Gastroesophageal sphincter (tissue), 4 donors: ENCODE results near the gene AMOTL1. TPM values are rescaled to one million over a fixed set of nuclear protein-coding genes. Genes with fewer than 3 reads are reported as not detected.

Experiments
- ATAC-seq: fragments of 150-250 bp; one replicate; pipeline ENCODE4 v1.9.1; 2016; ENCODE audit warnings: mild to moderate bottlenecking, moderate library complexity
- H3K27ac ChIP-seq, 4 donors: fragments of 200-600 bp; sonication (generic) in 3 of 4; 1 replicate in 3 of 4; 2 replicates in 1 of 4; pipeline ENCODE4 v1.5.1; 2016 to 2019
- H3K27me3 ChIP-seq: fragments of 200-600 bp; sonication (generic); one replicate; pipeline ENCODE4 v1.5.1; 2019
- H3K36me3 ChIP-seq, 2 donors: fragments of 200-600 bp; sonication (generic); one replicate each; pipeline ENCODE4 v1.5.1; 2019; ENCODE audit warnings: control low read depth in 1 of 2
- H3K4me1 ChIP-seq, 3 donors: fragments of 200-600 bp; sonication (generic); 1 replicate in 2 of 3; 2 replicates in 1 of 3; pipeline ENCODE4 v1.5.1; 2016 to 2019; ENCODE audit warnings: control low read depth in 2 of 3
- H3K4me3 ChIP-seq, 2 donors: fragments of 200-600 bp; sonication (generic); one replicate each; pipeline ENCODE4 v1.5.1; 2019; ENCODE audit warnings: mild to moderate bottlenecking in 1 of 2, moderate library complexity in 1 of 2
- H3K9me3 ChIP-seq, 3 donors: fragments of 200-600 bp; sonication (generic); one replicate each; pipeline ENCODE4 v1.5.1; 2017 to 2019; ENCODE audit warnings: control low read depth in 2 of 3
- EP300 ChIP-seq: sonication (generic); formaldehyde crosslinking; IDR thresholded peaks from one replicate; pipeline ENCODE4 v1.6.1; 2017; ENCODE audit warnings: antibody characterized with exemption, mild to moderate bottlenecking
- POLR2A ChIP-seq, 2 donors: fragments of 450-650 bp; IDR thresholded peaks; one replicate each; pipeline ENCODE4 v1.6.1; 2017; ENCODE audit warnings: antibody characterized with exemption in 2 of 2, mild to moderate bottlenecking in 2 of 2, moderate library complexity in 1 of 2
- POLR2AphosphoS5 ChIP-seq: sonication (generic); formaldehyde crosslinking; IDR thresholded peaks from one replicate; pipeline ENCODE4 v1.6.1; 2017; ENCODE audit warnings: antibody characterized with exemption
- WGBS, 2 donors: methylation state at CpG; one replicate each; pipeline ENCODE4 v1.1.5; 2018; ENCODE audit warnings: low coverage in 1 of 2; 5-methylcytosine and 5-hydroxymethylcytosine counted together
- total RNA-seq, 4 donors: library from RNA; depleted of rRNA; stranded (reverse); fragments of >200 nt; gene quantifications; one replicate each; pipeline ENCODE4 v1.1.0, GENCODE V29; 2016
- TF ChIP-seq, protein P1 (sequence below), 4 experiments: fragments of 200-600 bp in 2 of 4; fragments of 450-650 bp in 2 of 4; sonication (generic) in 1 of 4; IDR thresholded peaks; one replicate each; pipeline ENCODE4 v1.5.1; 2017 to 2019; ENCODE audit warnings: antibody characterized with exemption in 4 of 4, mild to moderate bottlenecking in 2 of 4, moderate library complexity in 2 of 4

The AMOTL1 gene
- total RNA-seq, 4 donors from 2014 or later, result 136 to 215 (median 176) TPM

DNA sequence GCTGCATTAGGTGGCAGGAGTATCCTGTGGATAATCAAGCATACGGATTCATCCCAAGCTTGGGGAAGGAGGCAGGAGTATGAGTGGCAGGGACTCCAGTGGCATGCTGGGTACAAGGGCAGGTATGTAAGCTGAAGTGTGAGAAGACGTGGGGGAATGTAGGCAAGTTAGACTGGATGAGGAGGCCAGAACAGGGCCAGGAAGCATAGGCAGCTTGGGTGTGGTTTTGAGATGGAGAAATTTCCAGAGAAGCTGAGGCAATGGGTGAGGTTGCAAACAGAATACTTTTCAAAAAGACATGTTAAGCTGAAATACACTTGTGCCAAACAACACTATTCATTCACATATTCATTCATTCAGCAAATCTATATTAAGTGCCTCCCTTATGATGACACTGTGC is 43.1 kb upstream of the AMOTL1 start:
- H3K4me3 ChIP-seq, result no peak overlapping the region
- 83 to 86% methylated on average over 2 of the region's 2 CpGs for WGBS, 2 donors
- no peaks in the 10 kb centered on the region for H3K9me3 ChIP-seq
- no peaks in the 10 kb centered on the region for H3K36me3 ChIP-seq
- no peaks in the 10 kb centered on the region for H3K27me3 ChIP-seq
- no peaks in the 10 kb centered on the region for H3K4me1 ChIP-seq
- ATAC-seq, result no peak
- TF ChIP-seq EP300, result no peak
- H3K27ac ChIP-seq, result no peak overlapping the region

DNA sequence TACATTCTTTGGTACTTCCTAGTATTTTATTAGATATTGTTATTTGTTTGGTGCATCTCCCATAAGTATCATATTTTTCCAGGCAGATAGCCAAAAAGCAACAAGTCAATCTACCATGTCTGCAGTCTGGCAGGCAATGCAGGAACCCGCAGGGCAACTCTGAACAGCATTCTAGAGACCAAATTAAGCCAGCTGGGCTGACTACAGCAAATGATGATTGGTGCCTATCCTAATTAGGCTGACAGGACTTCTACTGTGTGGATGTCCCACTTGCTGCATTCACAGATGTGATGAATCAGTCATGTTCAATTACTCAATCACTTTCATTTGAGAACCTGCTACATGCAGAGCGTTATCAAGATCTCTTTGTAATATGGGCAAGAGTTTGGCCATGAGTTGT is 40.3 kb upstream of the AMOTL1 start:
- no peaks in the 10 kb centered on the region for H3K36me3 ChIP-seq
- TF ChIP-seq, protein P1, sequence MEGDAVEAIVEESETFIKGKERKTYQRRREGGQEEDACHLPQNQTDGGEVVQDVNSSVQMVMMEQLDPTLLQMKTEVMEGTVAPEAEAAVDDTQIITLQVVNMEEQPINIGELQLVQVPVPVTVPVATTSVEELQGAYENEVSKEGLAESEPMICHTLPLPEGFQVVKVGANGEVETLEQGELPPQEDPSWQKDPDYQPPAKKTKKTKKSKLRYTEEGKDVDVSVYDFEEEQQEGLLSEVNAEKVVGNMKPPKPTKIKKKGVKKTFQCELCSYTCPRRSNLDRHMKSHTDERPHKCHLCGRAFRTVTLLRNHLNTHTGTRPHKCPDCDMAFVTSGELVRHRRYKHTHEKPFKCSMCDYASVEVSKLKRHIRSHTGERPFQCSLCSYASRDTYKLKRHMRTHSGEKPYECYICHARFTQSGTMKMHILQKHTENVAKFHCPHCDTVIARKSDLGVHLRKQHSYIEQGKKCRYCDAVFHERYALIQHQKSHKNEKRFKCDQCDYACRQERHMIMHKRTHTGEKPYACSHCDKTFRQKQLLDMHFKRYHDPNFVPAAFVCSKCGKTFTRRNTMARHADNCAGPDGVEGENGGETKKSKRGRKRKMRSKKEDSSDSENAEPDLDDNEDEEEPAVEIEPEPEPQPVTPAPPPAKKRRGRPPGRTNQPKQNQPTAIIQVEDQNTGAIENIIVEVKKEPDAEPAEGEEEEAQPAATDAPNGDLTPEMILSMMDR (IDR thresholded peaks at IDR 0.05), result no peak
- no peaks in the 10 kb centered on the region for H3K27me3 ChIP-seq
- peaks cover 0 to 15% (median 0%) of the 10 kb centered on the region in 3 donors for H3K4me1 ChIP-seq
- no peaks in the 10 kb centered on the region for H3K9me3 ChIP-seq
- 92 to 100% methylated on average over 1 to 2 of the region's 2 CpGs for WGBS, 2 donors
- no peak overlapping the region for H3K27ac ChIP-seq
- ATAC-seq, result no peak
- H3K4me3 ChIP-seq, result no peak overlapping the region

DNA sequence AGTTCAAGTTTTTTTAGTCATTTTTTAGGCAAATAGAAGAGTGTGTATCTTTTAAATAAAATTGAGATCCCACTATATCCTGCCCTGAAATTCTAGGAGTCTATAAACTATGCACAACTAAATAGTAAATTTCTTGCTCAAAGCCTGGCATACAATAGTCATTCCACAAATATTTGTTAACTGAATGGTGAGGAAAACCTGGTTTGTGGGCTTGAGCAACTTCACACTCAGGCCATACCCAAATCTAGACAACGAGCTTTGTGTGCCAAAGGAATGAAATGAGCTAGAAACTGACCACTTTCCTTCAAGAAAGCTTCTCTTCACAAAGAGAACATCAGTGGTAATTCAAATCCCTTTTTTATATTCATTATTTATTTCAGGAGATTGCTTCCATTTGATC is 39.6 kb upstream of the AMOTL1 start:
- WGBS, 2 donors, result 86 to 100% methylated on average over 1 of the region's 1 CpG
- peaks cover 0 to 22% (median 0%) of the 10 kb centered on the region in 3 donors for H3K4me1 ChIP-seq
- no peak for ATAC-seq
- H3K36me3 ChIP-seq, result no peaks in the 10 kb centered on the region
- no peaks in the 10 kb centered on the region for H3K27me3 ChIP-seq
- H3K9me3 ChIP-seq, result no peaks in the 10 kb centered on the region
- no peak overlapping the region for H3K4me3 ChIP-seq
- H3K27ac ChIP-seq, result no peak overlapping the region
- TF ChIP-seq, protein P1 (IDR thresholded peaks at IDR 0.05), result no peak
- TF ChIP-seq EP300, result no peak
- no peak for TF ChIP-seq POLR2A (IDR thresholded peaks at IDR 0.05)
- TF ChIP-seq POLR2AphosphoS5, result no peak

DNA sequence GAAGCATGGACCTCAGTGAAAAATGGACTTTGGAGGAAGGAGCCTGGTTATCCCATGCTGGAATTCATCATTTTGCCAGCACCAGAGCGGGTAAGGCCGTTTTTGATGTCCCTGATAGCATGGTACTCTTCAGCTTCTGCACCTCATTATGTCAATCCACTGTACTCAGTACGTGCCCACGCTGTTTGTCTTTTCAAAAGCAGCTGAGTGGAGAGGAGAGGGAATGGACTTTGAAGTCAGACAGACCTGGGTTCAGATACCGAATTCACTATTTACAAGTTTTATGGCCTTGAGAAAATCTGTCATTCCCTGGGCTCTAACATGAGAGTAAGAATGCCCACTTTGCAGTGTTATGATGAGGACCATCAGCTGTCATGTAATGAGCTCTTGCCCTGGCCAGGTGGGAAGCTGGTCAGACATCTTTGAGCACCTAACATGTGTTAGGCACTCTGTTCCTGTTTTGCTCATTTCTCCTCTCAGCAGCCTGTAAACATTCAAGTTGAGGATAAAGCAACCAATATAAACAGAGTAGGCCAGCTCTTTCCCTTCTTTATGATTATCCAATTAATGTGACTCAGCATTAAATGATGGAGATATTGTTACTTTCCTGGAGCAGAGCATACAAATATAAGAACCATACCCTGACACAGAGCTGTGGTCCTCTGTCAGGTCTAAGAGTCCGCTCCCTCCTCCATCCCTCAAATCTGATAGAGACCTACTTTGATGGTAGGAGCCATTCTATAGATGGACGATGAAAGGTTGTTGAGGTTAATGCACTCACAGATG is 39.0 kb upstream of the AMOTL1 start:
- ATAC-seq, result no peak
- H3K4me1 ChIP-seq, result peaks cover 0 to 28% (median 0%) of the 10 kb centered on the region in 3 donors
- no peak overlapping the region for H3K4me3 ChIP-seq
- no peaks in the 10 kb centered on the region for H3K36me3 ChIP-seq
- H3K27me3 ChIP-seq, result no peaks in the 10 kb centered on the region
- TF ChIP-seq POLR2A (IDR thresholded peaks at IDR 0.05) (no peak), POLR2AphosphoS5 (no peak), EP300 (no peak)
- TF ChIP-seq, protein P1 (IDR thresholded peaks at IDR 0.05), result no peak
- 86 to 90% methylated on average over 6 to 7 of the region's 7 CpGs for WGBS, 2 donors
- no peak overlapping the region for H3K27ac ChIP-seq
- H3K9me3 ChIP-seq, result no peaks in the 10 kb centered on the region

DNA sequence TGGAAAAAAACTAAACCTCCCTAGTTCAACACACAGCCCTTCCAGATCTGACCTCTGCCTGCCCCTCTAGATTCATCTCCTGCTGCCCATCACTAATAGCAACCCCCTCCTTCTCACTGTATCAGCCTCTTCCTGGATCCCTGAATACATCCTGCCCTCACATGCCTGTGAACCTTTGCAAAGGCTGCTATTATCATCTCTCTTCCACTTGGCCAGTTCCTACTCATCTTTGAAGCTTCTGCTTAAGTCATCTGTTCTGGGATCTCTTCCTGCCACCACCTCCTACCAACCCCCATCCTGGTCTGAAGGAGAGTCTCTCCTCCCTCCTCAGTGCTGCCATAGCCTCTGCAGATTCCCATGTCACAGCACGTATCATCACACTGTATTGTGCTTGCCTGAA is 38.0 kb upstream of the AMOTL1 start:
- 88 to 94% methylated on average over 1 of the region's 1 CpG for WGBS, 2 donors
- peaks cover 0 to 38% (median 0%) of the 10 kb centered on the region in 3 donors for H3K4me1 ChIP-seq
- H3K36me3 ChIP-seq, result no peaks in the 10 kb centered on the region
- H3K9me3 ChIP-seq, result no peaks in the 10 kb centered on the region
- no peak for TF ChIP-seq EP300
- TF ChIP-seq, protein P1 (IDR thresholded peaks at IDR 0.05), result no peak
- H3K27ac ChIP-seq, result no peak overlapping the region
- H3K4me3 ChIP-seq, result no peak overlapping the region
- no peaks in the 10 kb centered on the region for H3K27me3 ChIP-seq
- no peak for ATAC-seq
